Activated CD4-positive, alpha-beta T cell treated with anti-CD3 and anti-CD28 coated beads, Interleukin-2, Interleukin-6, amounts not matched to agents 100 ng/mL and 50 ng/mL, durations not matched to agents 16 hours and 8 hours (primary cell): ENCODE data around the gene NR4A3.
"Not testable (repeated sequence)": the region's sequence is repeated elsewhere in the genome, so short reads cannot be mapped to it uniquely, and the experiment has no call there.

ENCODE experiments used
- DNase-seq: peaks from one replicate; pipeline ENCODE4 v3.0.0-alpha.2; 2020

The NR4A3 gene

DNA sequence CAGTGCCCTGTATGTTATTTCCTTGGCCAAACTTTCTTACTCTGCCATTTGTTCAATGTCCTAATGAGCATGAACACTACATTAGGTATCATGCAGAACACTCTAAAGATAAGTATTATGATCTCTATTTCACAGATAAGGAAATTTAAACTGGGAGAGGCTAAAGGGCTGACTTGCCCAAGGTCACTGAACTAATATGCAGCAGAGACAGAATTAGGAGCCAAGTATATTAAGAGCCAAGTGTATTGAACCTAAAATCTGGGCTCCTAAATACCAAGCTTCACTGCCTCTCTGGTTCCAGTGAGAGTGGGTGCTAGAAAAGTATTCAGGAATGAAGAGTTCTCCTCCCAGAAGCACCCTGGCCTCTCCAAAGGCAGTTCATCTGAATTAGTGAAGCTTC, 13.5 kb downstream of the NR4A3 start:
- no peak for DNase-seq

DNA sequence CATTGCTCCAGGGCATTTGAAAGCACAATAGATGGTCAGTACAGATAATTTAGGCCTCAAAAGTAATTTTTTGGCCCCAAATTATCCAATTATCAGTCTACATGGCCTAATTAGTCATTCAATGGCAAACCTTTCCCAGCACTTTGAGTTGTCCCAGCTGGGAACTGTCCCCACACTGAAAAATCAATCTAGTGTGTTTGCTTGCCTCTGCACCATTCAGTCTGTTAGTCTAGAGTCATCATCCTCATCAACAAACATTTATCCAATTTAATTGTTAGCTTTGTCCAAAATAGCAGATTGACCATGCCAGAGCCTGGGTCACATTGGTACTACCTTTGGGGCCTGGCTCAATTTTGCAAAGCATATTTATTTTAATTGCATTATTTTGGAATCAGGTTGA, 13.9 kb downstream of the NR4A3 start:
- DNase-seq: no peak

DNA sequence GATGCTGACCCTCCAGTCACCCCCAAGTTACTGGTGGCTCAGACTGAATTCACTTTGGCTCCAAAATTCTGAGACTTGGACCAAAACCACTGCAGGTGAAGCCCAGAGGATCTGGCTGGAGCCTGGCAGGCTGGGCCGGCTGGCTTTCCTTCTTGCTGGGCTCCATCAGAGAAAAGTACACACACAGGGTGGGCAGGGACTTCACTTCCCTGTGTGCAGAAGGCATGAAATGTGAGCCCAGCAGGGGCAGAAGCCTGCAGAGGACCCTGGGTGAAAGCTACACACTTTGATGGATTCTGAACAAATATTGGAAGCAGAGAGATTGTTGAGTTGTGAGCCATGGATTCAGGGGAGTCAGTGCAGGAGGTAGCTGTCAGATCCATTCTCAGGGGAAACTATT, 18.4 kb downstream of the NR4A3 start:
- DNase-seq: no peak

DNA sequence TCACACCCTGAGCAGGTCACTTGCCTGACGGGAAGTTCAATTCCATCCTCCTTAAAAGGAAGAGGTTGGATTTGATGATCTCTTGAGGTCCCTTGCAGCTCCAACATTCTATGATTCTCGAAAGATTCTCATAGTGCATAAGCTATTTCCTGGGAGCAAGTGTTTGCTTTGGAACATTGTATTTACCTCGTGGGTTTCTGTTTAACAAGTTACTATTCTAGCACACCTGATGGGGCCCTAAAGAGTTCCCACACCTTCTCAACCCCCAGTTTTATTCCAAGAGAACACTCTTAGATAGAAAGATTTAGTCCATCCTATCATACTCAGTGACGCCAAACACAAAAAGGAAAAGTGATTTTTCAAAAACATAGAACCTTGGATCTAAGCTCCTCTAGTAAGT, 23.4 kb downstream of the NR4A3 start:
- DNase-seq: no peak

DNA sequence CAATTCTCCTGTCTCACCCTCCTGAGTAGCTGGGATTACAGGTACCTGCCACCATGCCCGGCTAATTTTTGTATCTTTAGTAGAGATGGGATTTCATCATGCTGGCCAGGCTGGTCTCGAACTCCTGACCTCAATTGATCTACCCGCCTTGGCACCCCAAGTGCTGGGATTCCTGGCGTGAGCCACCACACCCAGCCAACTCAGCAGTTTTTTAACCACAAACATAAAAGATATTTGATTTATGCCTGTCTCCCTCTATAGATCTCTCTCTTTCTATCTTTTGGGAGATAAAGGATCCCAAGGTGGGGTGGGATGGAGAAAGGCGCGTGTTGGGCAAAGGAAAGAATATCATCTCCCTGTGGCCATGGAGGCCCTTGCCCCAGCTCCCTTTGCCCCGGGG, 26.8 kb downstream of the NR4A3 start:
- DNase-seq: no peak

DNA sequence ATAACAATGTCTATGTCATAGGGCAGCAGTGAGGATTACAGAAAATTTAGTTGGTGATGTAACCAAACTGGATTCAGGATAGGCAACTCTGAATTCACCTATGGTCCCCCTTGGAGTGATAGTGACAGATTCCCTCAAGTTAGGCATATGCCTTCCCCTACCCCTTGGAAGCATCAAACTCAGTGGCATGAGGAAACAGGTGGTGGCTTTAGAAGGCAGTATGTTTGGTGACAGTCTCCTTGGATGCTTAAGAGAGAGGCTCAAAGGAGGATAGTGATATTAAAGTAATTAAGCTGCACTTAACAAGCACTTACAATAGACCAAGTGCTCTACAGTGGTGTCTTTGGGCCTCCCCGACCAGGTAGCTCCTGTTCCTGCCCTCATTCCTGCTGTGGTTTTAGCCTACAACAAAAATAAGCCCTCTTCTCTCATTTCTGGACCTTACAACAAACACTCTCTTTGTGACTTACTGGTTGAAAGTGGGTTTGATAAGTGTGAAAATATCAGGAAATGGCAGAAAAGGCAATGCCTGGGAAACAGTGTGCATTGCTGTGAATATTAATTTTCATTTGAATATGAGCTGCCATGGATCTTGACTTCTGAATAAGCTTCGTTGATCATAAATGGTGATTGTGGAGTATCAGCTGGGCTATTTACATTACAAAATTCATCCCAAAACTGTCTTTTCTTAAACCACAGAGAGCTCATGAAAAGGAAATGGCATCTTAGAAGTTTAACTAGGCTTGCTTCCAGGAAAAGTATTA, 29.2 kb downstream of the NR4A3 start:
- DNase-seq: no peak

DNA sequence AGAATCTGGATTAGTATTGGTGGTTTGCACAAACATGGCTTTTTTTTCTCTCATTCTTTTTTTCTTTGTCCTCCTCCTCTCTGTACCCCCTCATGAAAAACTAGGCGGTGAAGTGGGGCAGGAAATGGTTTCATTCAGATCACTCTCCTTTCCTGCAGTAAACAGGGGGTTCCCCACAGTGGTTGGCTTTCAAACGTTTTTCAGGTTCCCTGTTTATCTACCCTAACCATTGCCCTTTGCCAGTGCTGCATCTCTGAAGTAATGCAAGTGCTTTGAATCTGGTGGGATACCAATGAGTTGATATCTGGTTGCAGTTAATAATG, 29.8 kb downstream of the NR4A3 start:
- peak; percentile 85 for DNase-seq

DNA sequence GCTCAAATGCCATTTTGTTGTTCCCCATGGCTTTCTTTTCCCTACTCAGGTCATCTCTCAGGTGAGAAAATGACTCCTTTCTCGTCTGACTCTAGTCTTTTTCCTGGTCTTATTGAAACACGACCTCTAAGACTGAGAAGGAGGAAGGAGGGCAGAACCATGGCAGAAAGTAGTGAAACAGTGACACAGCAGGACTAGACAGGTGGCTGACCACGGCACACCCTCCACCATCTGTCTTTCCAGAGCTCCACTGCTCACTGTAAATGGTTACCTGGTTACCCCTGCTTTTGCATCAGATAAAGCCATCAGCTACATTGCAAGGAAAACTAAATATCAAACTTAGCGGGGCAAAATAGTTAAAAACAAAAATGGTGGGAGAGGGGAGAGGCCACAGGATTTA, 30.9 kb downstream of the NR4A3 start:
- DNase-seq: no peak

DNA sequence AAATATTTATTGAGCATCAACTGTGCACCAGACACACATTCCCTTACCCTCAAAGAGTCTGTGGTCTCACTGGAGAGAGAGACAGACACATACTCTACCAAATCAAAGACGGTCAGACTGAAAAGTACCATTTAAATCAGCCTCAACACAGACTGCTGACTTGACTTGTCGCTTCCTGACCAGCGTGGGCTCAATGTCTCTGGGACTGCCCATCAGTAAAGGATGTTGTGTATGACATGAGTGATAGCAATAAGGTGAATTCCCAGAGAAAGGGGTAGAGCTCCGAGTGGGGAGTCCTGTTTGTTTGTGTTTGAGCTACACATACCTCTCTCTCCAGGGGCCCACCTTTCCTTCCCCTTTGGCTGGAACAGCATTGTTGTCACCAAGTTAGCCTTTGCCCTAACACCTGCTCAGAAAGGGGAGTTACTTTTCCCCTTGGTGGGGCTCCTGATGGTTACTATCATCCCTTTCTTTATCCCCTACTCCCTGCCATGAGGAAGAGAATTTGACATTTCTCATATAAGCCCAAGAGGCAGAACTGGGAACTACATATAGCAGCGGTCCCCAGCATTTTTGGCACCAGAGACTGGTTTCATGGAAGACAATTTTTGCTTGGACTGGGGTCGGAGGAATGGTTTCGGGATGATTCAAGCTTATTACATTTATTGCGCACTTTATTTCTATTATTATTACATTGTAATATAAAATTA, 33.9 kb downstream of the NR4A3 start:
- no peak for DNase-seq

DNA sequence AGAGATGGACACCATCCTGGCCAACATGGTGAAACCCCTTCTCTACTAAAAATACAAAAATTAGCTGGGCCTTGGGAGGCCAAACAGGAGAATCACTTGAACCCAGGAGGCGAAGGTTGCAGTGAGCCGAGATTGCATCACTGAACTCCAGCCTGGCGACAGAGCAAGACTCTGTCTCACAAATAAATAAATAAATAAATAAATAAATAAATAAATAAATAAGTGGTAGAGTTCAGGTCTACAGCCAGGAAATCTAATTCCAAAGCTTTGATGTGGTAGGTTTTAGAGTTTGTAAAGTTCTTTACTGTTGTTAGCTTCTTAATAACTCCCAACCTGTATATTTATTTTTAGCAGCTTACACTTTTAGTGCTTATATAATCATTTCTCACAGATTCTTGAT, 35.9 kb downstream of the NR4A3 start:
- not testable (repeated sequence) for DNase-seq

DNA sequence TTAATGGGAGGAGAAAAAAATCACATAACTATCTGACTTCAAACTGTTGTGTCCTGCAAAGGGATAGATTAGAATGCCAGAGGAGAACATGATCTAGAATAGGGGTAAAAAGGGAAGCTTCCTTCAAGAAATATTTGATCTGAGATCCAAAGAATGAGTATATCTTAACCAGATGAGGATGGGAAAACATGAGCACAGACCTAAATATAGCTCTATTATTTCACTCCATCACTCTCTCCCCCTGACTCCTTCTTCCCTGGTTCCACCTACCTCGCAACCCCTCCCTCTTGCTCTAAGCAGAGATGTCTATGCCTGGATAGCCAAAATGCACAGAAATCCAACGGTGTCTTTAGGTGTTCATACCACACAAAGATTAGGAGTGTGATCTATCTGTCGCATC, 36.4 kb downstream of the NR4A3 start:
- no peak for DNase-seq

DNA sequence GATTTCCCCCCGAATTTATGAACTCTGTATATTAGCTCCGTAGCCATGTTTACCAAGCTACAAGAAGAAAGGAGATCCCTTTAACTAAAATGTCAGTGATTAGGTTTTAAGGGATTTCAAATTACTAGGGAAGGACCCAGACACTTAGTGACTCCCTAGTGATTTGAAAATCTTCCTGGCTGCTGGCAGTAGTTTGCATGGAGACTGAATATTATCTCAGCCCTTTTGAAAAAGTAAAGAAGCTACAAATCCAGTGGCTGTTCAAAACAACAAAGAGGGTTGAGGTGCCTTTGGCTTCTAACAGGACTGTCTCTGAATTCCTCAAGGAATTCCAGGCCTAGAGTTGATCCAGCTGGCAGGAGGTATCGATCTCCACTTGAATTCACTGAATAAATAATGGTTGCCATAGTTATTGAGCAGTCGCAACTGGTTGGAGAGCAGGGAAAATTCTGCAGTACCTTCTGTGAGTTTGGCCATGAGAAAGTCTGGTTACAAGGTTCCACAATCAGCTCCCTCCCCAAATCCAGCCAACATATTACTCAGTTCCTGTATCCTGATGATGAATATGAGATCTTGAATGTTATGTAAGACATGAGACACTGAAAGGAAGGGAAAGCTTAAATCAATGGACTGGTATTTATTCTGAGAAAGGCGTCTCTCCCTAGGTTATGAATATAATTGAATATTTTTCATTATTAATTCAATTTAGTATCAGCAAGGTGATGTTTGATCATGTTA, 37.7 kb downstream of the NR4A3 start:
- DNase-seq: no peak

DNA sequence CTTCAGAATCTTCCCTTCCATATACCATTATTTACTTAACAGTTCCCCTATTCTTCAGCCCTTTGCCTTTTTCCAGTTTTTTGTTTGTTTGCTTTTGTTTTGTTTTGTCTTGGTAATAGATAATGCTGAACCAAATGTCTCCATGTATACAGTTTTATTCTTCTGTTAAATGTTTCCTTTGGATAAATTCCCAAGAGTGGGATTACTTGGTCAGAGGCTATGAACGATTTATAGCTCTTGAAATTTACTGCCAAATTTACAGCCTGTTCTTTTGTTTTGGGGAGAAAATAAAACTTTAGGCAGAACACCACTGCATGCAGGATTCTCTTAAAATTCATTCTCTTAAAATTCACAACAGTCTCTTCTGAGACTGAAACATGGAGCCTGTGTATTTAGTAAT, 38.6 kb downstream of the NR4A3 start:
- DNase-seq: no peak

DNA sequence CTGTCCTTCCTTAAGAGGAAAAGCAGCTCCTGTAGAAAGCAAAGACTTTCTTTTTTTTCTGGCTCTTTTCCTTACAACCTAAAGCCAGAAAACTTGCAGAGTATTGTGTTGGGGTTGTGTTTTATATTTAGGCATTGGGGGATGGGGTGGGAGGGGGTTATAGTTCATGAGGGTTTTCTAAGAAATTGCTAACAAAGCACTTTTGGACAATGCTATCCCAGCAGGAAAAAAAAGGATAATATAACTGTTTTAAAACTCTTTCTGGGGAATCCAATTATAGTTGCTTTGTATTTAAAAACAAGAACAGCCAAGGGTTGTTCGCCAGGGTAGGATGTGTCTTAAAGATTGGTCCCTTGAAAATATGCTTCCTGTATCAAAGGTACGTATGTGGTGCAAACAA, 42.3 kb downstream of the NR4A3 start:
- no peak for DNase-seq

DNA sequence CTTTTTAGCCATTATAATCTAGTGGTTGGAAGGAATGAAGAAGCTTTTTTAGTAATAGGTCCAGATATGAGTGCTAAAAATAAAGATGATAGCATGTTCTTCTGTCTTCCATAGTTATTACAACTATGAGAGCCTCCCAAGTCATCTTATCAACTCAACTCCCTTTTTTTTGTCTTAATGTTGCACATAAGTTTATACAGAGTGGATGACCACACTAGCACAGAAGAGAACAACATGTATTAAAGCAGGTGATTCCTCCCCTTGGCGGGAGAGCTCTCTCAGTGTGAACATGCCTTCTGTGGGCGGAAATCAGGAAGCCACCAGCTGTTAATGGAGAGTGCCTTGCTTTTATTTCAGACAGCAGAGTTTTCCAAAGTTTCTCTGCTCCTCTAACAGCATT, 44.7 kb downstream of the NR4A3 start:
- DNase-seq: no peak

DNA sequence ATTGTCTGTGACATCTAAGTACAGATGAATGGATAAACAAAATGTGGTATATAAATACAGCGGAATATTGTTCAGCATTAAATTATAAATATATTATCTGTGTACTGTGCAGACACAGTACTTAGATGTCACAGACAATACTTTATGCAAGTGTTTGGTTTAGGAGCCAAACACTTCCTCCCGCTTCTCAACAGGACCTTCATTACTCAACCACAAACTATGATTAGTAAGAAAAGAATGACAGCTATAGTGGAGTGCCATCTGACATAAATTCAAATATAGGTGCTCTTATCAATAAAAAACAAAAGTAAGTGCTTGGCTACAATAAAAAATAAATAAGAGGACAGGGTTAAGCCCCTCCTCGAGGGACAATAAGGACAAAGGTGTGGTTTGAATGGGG, 45.9 kb downstream of the NR4A3 start:
- peak; percentile 43 for DNase-seq

DNA sequence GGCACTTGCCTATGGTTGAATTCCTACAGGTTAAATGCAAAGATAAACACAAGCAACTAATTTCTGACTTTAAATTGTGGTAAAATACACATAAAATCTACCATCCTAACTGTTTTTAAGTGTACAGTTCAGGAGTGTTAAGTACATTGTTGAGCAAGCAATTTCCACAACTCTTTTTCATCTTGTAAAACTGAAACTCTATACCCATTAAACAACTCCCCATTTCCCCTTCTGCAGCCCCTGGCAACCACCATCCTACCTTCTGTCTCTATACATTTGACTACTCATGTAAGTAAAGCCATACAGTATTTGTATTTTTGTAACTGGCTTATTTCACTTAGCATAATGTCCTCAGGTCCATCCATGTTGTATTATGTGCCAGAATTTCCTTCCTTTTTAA, 46.3 kb downstream of the NR4A3 start:
- peak; percentile 74 for DNase-seq

DNA sequence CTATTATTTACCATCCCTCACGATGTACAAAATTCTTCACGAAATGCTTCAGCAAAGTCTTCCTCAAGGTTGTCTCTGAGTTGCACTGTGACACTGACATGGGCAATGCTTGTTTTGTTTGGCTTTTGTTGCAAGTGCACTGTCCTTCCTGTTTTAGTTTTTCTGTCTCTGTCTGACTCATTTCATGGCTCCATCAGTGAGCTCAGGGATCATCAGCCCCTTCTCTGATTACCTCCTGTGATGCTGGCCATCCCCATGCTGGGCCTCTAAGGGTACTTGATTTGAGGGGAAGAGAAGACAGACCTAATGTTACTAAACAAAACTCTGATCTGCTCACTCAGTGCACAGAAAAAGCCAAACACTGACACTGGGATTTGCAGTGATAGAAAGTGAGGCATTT, 47.2 kb downstream of the NR4A3 start:
- DNase-seq: peak; percentile 71

DNA sequence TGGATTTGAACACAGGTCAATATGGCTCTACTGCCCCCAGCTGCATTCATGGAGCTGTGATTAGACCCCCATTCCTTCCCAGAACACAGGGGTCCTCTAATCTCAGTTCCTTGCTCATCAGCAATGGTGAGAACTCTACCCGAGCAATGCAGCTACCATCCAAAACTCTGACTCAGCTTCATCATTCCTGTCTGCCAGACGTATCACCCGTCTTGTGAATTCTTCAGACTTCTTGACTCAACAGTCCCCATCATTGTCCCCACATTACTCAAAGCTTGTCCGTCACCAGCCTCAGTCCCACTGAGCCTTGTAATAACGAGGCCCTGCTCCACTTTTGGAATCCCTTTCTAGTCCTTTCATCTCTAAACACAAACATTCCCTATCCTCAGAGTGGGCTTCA, 48.4 kb downstream of the NR4A3 start:
- DNase-seq: no peak

DNA sequence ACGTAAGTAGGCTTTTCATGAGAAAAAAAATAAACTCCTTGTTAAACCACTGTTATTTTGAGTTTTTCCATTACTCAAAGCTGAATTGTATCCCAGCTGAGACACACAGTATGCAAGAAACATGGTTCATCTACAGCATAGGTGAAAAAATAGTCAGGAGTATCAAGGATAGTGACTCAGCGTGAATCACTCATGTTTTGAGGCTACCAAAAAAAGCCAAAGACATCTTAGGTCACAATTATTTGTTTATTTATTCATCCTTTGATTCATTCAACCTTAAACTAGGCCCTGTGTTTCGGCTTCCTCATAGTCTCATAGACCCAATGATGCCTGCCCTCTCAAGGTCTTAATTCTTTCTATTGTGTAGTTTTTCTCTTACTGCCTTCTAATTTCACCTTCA, 51.8 kb downstream of the NR4A3 start:
- no peak for DNase-seq

DNA sequence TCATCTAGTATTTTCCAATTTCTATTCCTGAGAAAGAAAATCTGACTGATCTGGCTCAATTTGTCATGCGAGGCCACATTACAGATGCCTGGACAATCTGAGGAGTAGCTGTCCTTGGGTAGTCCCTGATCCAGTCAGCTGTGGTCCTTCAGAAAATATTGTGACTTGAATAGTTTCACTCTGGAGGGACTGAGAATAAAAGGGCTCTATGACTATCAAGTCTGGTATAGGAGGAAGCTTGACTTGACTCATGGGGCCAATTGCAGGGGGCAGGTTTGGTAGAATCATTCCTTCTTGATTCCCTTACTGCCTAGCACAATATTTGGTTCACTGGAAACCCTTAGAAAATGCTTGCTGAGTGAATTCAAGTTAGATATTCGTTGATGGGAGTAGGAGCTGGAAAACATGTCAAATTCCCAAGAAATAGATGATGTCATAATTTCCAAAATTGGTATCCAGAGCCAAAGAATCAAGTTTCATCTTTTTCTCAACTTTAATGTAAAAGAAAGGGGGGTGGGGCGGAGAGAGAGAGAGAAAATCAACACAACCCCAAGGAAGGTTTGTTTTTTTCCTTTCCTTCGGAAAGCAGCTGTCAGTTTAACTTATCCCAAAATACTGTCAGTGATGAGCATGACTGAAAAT, 52.4 kb downstream of the NR4A3 start:
- peak; percentile 18 for DNase-seq

DNA sequence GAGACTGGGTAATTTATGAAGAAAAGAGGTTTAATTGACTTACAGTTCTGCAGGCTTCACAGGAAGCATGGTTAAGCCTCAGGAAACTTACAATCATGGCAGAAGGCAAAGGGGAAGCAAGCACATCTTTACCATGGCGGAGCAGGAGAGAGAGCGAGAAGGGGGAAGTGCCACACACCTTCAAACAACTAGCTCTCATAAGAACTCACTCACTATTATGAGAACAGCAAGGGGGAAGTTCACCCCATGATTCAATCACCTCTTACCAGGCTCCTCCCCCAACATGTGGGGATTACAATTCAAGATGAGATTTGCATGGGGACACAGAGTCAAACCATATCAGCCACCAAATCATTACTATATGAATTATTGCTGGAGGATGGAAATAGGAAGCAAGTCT, 54.5 kb downstream of the NR4A3 start:
- no peak for DNase-seq

DNA sequence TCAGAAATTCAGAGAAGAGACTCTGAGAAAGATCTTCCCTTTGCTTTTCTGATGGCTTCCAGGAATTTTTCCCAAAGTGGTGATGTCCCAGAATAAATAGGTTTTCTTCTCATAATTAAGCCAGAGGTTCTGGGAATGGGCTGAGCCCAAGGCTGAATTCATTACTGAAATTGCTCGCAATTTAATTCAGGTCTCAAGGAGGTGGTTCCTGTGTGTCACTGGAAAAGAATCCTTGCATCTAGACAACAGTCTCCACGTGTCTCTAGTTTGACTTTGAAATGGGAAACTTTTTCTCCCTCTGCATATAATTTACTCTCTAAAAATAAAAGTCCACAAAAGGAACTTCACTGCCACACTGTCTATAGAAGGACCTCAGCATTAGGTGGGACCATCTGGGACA, 57.0 kb downstream of the NR4A3 start:
- DNase-seq: no peak

DNA sequence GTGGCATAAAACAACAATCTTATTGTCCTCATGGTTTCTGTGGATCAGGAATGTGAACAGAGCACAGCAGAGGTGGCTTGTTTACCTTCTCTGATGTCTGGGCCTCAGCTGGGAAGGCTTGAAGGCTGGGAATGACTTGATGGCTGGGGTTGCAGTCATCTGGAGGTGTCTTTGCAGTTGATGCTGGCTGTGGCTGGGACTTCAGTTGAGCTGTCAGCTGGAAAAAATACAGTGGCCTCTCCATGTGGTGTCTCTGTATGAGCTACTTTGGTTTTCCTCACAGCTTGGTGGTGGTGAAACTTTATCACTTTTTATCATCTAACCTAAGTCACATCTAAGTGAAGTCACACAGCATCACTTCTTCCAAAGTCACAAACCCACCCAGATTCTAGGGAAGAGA, 60.1 kb downstream of the NR4A3 start:
- no peak for DNase-seq
